ENCODE data around the gene UNC5A.

The UNC5A gene

DNA sequence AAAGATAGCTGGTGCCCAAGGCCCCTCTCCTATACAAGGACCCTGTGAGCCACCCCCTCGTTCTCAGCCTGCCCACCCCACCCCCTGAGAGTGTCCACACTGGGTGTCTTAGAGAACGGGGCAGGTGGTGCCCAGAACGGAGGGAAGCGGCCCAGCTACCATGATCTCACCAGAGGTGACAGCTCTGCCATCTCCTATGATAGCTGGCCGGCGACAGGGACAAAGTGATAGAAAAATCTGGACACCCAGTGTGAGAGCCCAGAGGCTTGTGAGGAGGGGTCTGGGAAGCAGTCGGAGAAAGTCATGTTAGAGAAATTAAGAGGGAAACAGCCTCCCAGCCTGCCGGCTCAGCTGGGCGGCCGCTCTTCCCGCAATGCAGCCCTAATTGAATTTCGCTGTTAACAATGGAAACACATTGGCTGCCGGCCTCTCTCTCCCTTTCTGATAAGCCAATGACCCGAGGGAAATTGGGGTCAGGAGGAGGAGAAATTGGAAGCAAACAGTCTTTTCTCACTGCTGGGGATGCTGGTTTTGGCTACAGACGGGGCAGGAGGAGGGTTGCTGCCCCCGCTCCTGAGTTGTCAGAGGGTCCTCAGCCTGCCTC is 56.5 kb downstream of the UNC5A start:
- Histone ChIP-seq H3K9ac (ENCODE audit: low read length) (no peak overlapping the region), H3K4ac (ENCODE audit: low read depth in 1 of 2, low read length in 2 of 2) (no peak overlapping the region)

DNA sequence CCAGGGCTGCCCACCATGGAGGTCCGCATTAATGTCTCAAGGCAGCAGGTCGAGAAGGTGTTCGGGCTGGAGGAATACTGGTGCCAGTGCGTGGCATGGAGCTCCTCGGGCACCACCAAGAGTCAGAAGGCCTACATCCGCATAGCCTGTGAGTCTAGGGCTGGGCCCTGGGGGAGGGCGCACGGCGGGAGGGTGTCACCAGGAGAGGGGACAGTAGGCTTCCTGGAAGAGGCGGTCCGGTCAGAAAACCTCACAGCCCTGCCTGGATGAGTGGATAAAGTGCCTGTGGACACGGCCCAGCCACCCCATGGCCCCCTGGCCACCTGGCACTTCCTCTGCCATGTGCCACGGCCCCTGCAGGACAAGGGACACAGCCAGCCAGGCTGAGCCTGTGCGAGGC is 57.8 kb downstream of the UNC5A start:
- no peak overlapping the region for H3K4me3 ChIP-seq (ENCODE audit: insufficient read depth in 1 of 2, low read depth in 1 of 2, low read length in 2 of 2)
- H3K18ac ChIP-seq (ENCODE audit: low read depth in 1 of 2, low read length in 2 of 2): no peak overlapping the region
- H3K14ac ChIP-seq (ENCODE audit: low read length in 2 of 2): no peak overlapping the region
- H3K36me3 ChIP-seq (ENCODE audit: control insufficient read depth in 1 of 2, insufficient read depth in 2 of 2, low read depth in 1 of 2, low read length in 2 of 2): peaks cover 0 to 48% of the 10 kb centered on the region in 2 experiments
- no peak overlapping the region for H3K9ac ChIP-seq (ENCODE audit: low read length)
- no peak overlapping the region for H2BK120ac ChIP-seq (ENCODE audit: low read depth, low read length)
- H3K4ac ChIP-seq (ENCODE audit: low read depth in 1 of 2, low read length in 2 of 2): no peak overlapping the region
- H3K27ac ChIP-seq (ENCODE audit: low read length, poor library complexity, severe bottlenecking): no peak overlapping the region
- no peak overlapping the region for H2BK15ac ChIP-seq (ENCODE audit: low read depth, poor library complexity, severe bottlenecking)
- no peak overlapping the region for H2AK5ac ChIP-seq (ENCODE audit: low read length, severe bottlenecking)
- DNase-seq: no peak
- no peak overlapping the region for H2AFZ ChIP-seq (ENCODE audit: low read depth, low read length)
- H3K9me3 ChIP-seq (ENCODE audit: control insufficient read depth, low read length): no peaks in the 10 kb centered on the region
- 94% methylated on average over 14 of the region's 14 CpGs for WGBS
- H3K4me1 ChIP-seq (ENCODE audit: control insufficient read depth, insufficient read depth, low read depth, low read length): peaks cover 19% of the 10 kb centered on the region
- no peak overlapping the region for H4K8ac ChIP-seq (ENCODE audit: low read length)
- H2BK12ac ChIP-seq (ENCODE audit: low read length in 2 of 2): no peak overlapping the region
- peaks cover 17 to 56% of the 10 kb centered on the region in 2 experiments for H3K27me3 ChIP-seq (ENCODE audit: control insufficient read depth in 1 of 2, insufficient read depth in 1 of 2, low read length in 2 of 2)
- H4K91ac ChIP-seq (ENCODE audit: low read length): no peak overlapping the region
- no peak overlapping the region for H3K23ac ChIP-seq (ENCODE audit: low read length in 2 of 2)
- H3K4me2 ChIP-seq (ENCODE audit: low read length, poor library complexity, severe bottlenecking): no peak overlapping the region
- no peak overlapping the region for H2BK5ac ChIP-seq (ENCODE audit: low read depth, low read length, poor library complexity, severe bottlenecking)
- no peaks in the 10 kb centered on the region for H3K79me1 ChIP-seq (replicated peaks; ENCODE audit: low read length, poor library complexity, severe bottlenecking)

More for the DNA sequence above, 56.5 kb downstream of the UNC5A start:
- no peaks in the 10 kb centered on the region for H3K79me1 ChIP-seq (replicated peaks; ENCODE audit: low read length, poor library complexity, severe bottlenecking)
- no peak overlapping the region for H3K23ac ChIP-seq (ENCODE audit: low read length in 2 of 2)
- no peak overlapping the region for H2AFZ ChIP-seq (ENCODE audit: low read depth, low read length)
- H3K27me3 ChIP-seq (ENCODE audit: control insufficient read depth in 1 of 2, insufficient read depth in 1 of 2, low read length in 2 of 2): peaks cover 17 to 67% of the 10 kb centered on the region in 2 experiments
- H2BK120ac ChIP-seq (ENCODE audit: low read depth, low read length): no peak overlapping the region
- H2BK15ac ChIP-seq (ENCODE audit: low read depth, poor library complexity, severe bottlenecking): no peak overlapping the region
- no peak overlapping the region for H3K27ac ChIP-seq (ENCODE audit: low read length, poor library complexity, severe bottlenecking)
- no peak overlapping the region for H3K4me3 ChIP-seq (ENCODE audit: insufficient read depth in 1 of 2, low read depth in 1 of 2, low read length in 2 of 2)
- peaks cover 31% of the 10 kb centered on the region for H3K4me1 ChIP-seq (ENCODE audit: control insufficient read depth, insufficient read depth, low read depth, low read length)
- H2BK5ac ChIP-seq (ENCODE audit: low read depth, low read length, poor library complexity, severe bottlenecking): no peak overlapping the region
- H4K91ac ChIP-seq (ENCODE audit: low read length): no peak overlapping the region
- H3K18ac ChIP-seq (ENCODE audit: low read depth in 1 of 2, low read length in 2 of 2): no peak overlapping the region
- no peak overlapping the region for H4K8ac ChIP-seq (ENCODE audit: low read length)
- H3K36me3 ChIP-seq (ENCODE audit: control insufficient read depth in 1 of 2, insufficient read depth in 2 of 2, low read depth in 1 of 2, low read length in 2 of 2): peaks cover 0 to 52% of the 10 kb centered on the region in 2 experiments
- H2BK12ac ChIP-seq (ENCODE audit: low read length in 2 of 2): no peak overlapping the region
- H2AK5ac ChIP-seq (ENCODE audit: low read length, severe bottlenecking): no peak overlapping the region
- DNase-seq: no peak
- 26% methylated on average over 16 of the region's 16 CpGs for WGBS
- no peak overlapping the region for H3K4me2 ChIP-seq (ENCODE audit: low read length, poor library complexity, severe bottlenecking)
- H3K9me3 ChIP-seq (ENCODE audit: control insufficient read depth, low read length): no peaks in the 10 kb centered on the region
- no peak overlapping the region for H3K14ac ChIP-seq (ENCODE audit: low read length in 2 of 2)

DNA sequence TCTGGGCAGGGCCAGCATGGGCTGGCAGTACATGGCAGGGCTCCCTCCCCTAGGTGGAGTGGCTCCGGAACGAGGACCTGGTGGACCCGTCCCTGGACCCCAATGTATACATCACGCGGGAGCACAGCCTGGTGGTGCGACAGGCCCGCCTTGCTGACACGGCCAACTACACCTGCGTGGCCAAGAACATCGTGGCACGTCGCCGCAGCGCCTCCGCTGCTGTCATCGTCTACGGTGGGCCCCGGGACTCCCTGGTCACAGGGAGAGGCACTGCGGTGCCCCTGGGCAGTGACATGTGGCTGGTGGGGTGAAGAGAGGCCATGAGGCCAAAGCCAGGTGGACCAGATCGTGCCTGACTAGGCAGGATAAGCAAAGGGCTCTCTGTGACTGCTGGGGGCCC is 58.4 kb downstream of the UNC5A start:
- WGBS: 90% methylated on average over 20 of the region's 20 CpGs

GRCh38 chr5:176869501-176870109 is 59.2 kb downstream of the UNC5A start:
- Histone ChIP-seq H3K14ac (ENCODE audit: low read length in 2 of 2) (no peak overlapping the region), H2AFZ (ENCODE audit: low read depth, low read length) (no peak overlapping the region), H4K91ac (ENCODE audit: low read length) (no peak overlapping the region), H3K9me3 (ENCODE audit: control insufficient read depth, low read length) (no peaks in the 10 kb centered on the region), H3K4me2 (ENCODE audit: low read length, poor library complexity, severe bottlenecking) (no peak overlapping the region), H2AK5ac (ENCODE audit: low read length, severe bottlenecking) (no peak overlapping the region), H2BK5ac (ENCODE audit: low read depth, low read length, poor library complexity, severe bottlenecking) (no peak overlapping the region), H3K4me1 (ENCODE audit: control insufficient read depth, insufficient read depth, low read depth, low read length) (peaks cover 11% of the 10 kb centered on the region), H3K9ac (ENCODE audit: low read length) (no peak overlapping the region), H3K23ac (ENCODE audit: low read length in 2 of 2) (no peak overlapping the region), H3K18ac (ENCODE audit: low read depth in 1 of 2, low read length in 2 of 2) (no peak overlapping the region), H2BK120ac (ENCODE audit: low read depth, low read length) (no peak overlapping the region), H2BK15ac (ENCODE audit: low read depth, poor library complexity, severe bottlenecking) (no peak overlapping the region), H3K27me3 (ENCODE audit: control insufficient read depth in 1 of 2, insufficient read depth in 1 of 2, low read length in 2 of 2) (peaks cover 14 to 60% of the 10 kb centered on the region in 2 experiments), H4K8ac (ENCODE audit: low read length) (no peak overlapping the region), H2BK12ac (ENCODE audit: low read length in 2 of 2) (no peak overlapping the region), H3K4me3 (ENCODE audit: insufficient read depth in 1 of 2, low read depth in 1 of 2, low read length in 2 of 2) (no peak overlapping the region), H3K36me3 (ENCODE audit: control insufficient read depth in 1 of 2, insufficient read depth in 2 of 2, low read depth in 1 of 2, low read length in 2 of 2) (peaks cover 0 to 53% of the 10 kb centered on the region in 2 experiments), H3K27ac (ENCODE audit: low read length, poor library complexity, severe bottlenecking) (no peak overlapping the region), H3K4ac (ENCODE audit: low read depth in 1 of 2, low read length in 2 of 2) (no peak overlapping the region), H3K79me1 (replicated peaks; ENCODE audit: low read length, poor library complexity, severe bottlenecking) (no peaks in the 10 kb centered on the region)
- DNase-seq: no peak
- WGBS: 87% methylated on average over 35 of the region's 38 CpGs

More for the DNA sequence above, 58.4 kb downstream of the UNC5A start:
- Histone ChIP-seq H3K4me1 (ENCODE audit: control insufficient read depth, insufficient read depth, low read depth, low read length) (peaks cover 16% of the 10 kb centered on the region), H2AK5ac (ENCODE audit: low read length, severe bottlenecking) (no peak overlapping the region), H3K9me3 (ENCODE audit: control insufficient read depth, low read length) (no peaks in the 10 kb centered on the region), H4K91ac (ENCODE audit: low read length) (no peak overlapping the region), H2AFZ (ENCODE audit: low read depth, low read length) (no peak overlapping the region), H3K36me3 (ENCODE audit: control insufficient read depth in 1 of 2, insufficient read depth in 2 of 2, low read depth in 1 of 2, low read length in 2 of 2) (peaks cover 0 to 53% of the 10 kb centered on the region in 2 experiments), H3K4me3 (ENCODE audit: insufficient read depth in 1 of 2, low read depth in 1 of 2, low read length in 2 of 2) (no peak overlapping the region), H3K27ac (ENCODE audit: low read length, poor library complexity, severe bottlenecking) (no peak overlapping the region), H3K4ac (ENCODE audit: low read depth in 1 of 2, low read length in 2 of 2) (no peak overlapping the region), H3K14ac (ENCODE audit: low read length in 2 of 2) (no peak overlapping the region), H4K8ac (ENCODE audit: low read length) (no peak overlapping the region), H3K79me1 (replicated peaks; ENCODE audit: low read length, poor library complexity, severe bottlenecking) (no peaks in the 10 kb centered on the region), H2BK120ac (ENCODE audit: low read depth, low read length) (no peak overlapping the region), H2BK5ac (ENCODE audit: low read depth, low read length, poor library complexity, severe bottlenecking) (no peak overlapping the region), H2BK15ac (ENCODE audit: low read depth, poor library complexity, severe bottlenecking) (no peak overlapping the region), H3K9ac (ENCODE audit: low read length) (no peak overlapping the region), H3K27me3 (ENCODE audit: control insufficient read depth in 1 of 2, insufficient read depth in 1 of 2, low read length in 2 of 2) (peaks cover 17 to 59% of the 10 kb centered on the region in 2 experiments), H2BK12ac (ENCODE audit: low read length in 2 of 2) (no peak overlapping the region), H3K23ac (ENCODE audit: low read length in 2 of 2) (no peak overlapping the region), H3K4me2 (ENCODE audit: low read length, poor library complexity, severe bottlenecking) (no peak overlapping the region), H3K18ac (ENCODE audit: low read depth in 1 of 2, low read length in 2 of 2) (no peak overlapping the region)
- no peak for DNase-seq

Measured in mesenchymal stem cell (in vitro differentiated cells and primary cell).